AG20443 (cell line): ENCODE results near the gene NKIRAS2.

Experiments used
- DNase-seq: peaks from one replicate; pipeline ENCODE4 v3.0.0; 2012; ENCODE audit warnings: low spot score, mixed read lengths

NKIRAS2 gene

DNA sequence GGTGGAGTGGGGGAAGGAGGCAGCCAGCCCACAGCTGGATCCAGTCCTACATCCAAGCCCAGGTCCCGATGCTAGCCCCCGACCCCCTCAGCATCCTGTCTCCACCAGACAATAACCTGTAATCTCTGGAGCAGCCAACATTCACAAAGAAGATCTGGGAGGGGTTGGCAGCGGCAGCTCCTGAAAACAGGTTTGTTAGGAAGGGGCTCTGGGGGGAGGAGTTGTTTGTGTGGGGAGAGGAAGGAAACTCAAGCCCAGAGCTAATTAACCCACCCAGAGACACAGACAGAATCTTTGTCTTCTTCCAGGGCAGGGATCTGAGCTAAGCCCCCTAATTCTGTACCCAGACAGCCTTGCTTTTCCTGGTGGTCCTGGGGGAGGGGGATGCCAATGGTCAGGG, 35.1 kb downstream of the NKIRAS2 start:
- DNase-seq: no peak

DNA sequence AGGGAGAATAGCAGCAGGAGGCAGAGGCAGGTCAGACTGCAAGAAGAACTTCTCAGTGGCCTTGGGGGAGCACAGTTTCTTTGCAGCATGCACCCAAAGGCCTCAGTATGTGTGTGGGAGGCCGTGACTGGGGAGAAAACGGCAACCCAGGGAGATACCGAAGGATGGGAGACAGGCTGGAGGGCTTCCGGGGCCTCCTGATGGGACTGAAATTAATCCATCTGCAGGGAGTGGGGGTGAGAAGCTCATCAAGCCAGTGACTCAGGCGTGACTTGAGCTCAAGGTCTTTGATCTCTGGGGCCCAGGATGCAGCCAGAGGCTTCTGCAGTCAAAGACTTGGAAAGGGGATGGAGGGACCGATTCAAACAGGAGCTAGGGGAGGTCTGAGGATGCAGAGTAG, 35.6 kb downstream of the NKIRAS2 start:
- DNase-seq: no peak

DNA sequence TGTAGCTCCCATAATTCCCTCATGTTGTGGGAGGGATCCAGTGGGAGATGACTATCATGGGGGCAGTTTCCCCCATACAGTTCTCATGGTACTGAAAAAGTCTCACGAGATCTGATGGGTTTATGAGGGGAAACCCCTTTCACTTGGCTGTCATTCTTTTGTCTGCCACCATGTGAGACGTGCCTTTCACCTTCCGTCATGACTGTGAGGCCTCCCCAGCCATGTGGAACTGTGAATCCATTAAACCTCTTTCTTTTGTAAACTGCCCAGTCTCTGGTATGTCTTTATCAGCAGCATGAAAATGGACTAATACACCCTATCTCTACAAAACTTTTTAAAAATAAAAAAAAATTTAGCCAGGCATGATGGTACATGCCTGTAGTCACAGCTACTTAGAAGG, 36.7 kb downstream of the NKIRAS2 start:
- no peak for DNase-seq

DNA sequence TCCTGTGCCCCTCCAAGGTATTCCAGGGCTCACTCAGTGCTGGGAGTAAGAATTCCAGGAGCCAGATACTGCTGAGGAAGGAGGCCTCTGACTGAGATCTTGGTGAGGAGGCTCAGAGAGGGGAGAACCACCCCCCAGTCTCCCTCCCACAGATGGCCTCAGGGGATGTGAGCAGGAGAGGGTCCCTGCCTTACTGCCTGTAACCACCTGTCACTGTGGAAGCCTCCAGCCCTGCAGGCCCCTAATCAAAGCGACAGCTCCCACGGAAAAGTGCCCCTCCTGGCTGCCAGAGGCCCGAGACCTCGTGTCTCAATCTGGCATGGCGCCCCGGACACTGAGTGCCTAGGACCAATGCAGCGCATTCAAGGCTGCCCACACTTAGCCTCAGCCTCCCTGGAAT, 38.2 kb downstream of the NKIRAS2 start:
- no peak for DNase-seq

DNA sequence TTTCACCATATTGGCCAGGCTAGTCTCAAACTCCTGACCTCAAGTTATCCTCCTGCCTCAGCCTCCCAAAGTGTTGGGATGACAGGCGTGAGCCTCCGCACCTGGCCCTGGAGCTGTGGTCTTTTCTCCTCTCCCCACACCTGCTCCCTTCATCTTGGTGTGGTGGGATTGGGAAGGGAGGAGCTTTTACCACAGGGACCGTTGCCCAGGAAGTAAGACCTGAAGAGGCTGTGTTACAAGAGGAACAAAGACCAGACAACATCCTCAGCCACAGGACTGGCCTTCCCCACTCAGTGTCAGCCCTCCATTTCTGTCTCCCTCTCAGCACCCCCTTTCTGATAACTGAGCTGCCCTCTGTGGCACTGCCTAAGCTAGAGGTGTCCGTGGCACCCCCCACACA, 39.9 kb downstream of the NKIRAS2 start:
- no peak for DNase-seq

DNA sequence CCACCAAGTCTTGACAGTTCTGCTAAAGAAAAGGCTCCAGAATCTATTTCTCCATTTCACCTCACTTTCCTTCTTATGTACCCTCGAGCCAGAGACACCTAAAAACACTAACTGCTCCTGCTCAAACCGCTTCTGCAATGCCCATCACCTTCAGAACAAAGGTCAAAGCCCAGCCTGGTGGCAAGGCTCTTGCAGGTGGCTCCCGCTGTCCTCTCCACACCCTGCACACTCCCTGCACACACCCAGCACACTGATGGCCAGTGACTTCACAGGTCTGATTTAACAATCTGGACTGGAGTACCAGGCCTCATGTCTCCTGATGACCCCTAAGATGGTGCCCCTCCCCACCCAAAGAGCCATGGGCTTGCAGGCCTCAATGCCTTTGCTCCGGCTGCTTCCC, 40.3 kb downstream of the NKIRAS2 start:
- DNase-seq: no peak

DNA sequence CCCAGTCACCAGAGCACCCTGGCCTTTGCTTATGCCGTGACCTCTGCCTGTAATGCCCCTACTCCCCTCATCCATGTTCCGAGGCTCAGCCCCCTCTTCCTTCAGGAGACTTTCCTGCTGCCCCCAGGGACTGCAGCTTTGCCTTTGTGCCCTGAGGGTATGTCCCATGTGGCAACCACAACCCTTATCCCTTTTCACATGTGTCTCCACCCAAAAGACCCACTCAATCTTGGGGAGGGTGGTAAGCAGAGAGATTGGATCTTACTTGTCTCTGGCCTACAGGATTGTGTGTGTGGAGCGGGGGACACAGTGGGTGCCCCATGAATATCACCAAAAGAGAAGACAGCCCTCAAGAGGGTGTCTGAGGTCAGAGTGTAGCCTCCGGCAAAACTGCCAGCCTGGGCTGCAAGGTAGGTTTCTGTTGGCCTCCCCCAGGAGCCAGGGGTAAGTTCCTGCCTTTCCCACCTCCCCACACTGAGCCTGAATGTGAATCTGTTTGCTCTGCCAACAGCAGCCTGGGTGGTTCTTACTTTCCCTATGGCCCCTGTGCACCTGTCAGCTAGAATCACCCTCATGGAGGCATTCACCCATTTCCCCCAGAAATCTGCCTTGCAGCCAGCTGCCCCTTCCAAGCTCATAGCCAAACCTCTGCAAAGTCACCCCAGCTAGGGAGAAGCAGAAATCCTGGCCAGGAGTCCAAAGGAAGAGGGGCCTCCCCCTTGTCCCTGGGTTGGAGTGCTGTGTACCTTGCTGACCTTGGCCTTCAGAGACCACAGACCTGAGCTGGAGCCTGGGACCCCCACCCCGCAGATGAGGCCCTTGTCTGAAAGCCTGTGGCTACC, 42.0 kb downstream of the NKIRAS2 start:
- no peak for DNase-seq

DNA sequence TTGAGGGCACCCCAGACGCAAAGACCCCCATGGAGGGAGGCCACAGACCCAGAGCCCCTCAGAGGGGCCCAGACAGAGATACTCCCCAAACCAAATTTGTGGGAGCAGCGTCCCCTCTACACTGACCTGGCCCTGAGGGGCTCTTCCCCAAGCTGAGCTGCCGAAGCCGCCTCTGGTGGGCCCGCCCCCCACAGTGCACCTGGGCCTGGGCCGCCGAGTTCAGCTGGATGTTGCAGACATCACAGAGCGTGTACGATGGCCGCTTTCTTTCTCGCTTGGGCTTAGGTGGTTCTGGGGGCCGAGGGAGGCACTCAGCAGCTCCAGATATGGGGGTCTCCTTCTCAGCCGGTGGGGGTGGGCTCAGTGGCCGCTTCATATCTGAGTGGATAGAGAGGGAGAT, 42.8 kb downstream of the NKIRAS2 start:
- DNase-seq: no peak

DNA sequence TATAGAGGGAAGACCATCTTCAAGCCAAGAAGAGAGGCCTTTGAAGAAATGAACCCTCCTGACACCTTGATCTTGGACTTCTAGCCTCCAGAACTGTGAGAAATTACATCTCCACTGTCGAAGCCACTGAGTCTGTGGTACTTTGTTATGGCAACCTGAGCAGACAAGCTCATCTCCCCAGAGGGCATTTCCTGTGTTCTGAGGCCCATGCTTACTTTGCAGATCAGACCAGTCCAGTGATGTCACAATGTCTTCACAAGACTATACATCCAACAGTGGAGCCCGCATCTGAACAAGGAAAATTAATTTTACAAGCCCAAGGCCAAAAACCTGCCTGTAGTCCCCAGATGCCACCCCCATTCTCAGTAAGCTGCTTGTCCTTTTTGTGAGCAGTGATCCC, 45.3 kb downstream of the NKIRAS2 start:
- no peak for DNase-seq

DNA sequence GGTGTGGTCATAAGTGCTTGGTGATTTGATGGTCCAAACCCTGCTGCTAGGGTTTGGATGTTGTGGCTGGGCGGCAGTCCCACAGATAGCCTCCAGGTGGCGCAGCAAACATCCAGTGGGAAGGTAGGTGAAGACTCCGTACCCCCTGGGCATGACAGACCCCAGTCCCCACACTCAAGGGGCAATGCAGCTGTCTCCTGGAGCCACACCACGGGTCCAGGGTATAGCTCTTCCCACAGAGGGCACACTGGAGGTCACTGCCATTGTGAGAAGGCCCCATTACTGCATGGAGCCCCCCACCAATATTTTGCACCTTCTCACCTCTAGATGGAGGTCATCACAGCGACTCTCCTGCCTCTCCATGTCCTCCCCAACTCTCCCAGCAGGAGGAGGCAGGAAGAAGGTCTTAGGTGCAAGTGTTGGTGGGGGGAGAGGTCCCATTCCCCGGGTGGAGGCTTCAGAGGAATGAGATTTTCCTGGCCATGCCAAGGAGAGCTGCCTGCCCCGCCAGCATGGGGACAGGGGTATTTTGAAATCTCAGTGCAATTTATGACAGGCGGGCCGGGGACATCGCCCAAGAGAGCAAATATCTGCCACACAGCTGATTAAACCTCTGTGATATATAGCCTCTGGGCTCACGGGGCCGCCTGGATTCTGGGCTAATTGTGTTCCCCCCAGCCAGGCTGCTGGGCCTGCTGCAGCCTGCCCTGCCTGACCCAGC, 47.6 kb downstream of the NKIRAS2 start:
- peak; percentile 77 for DNase-seq

DNA sequence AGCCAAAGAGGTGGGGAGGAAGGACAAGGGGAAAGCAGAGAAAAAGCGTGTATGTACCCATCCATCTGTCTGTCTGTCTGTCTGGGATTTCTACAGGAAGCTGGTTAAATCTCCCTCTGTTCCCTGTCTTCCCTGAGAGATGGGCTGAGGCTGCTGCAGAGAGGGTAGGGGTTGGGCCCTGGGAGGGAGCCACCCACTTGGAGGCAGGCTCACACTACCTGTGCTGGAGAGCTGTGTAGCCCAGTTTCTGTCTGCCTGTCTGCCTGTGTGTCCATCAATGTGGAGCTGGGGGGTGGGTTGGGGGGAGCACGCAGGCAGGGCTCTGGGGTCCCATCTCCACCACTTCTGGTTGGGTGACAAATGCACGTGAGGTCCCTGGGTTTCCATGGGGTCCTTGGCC, 49.1 kb downstream of the NKIRAS2 start:
- no peak for DNase-seq

DNA sequence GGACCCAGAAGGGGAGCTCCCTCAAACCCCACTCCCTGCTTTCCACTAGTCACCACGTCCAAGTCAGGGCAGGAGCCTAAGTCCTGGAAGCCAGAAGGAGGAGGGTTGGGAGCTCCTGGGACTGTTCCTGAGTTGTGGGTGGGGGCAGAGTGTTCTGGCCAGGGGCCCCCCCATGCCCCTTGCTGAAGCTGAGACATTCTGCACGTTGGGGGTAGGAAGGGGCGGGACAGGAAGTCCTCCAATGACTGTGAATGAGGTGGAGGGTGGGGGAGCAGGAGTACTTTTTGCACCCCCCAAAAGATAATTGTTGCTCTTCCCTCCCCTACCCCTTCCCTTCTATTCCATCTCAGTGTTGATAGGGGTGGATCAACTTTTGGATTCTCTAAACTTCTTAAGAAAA, 51.9 kb downstream of the NKIRAS2 start:
- DNase-seq: no peak

DNA sequence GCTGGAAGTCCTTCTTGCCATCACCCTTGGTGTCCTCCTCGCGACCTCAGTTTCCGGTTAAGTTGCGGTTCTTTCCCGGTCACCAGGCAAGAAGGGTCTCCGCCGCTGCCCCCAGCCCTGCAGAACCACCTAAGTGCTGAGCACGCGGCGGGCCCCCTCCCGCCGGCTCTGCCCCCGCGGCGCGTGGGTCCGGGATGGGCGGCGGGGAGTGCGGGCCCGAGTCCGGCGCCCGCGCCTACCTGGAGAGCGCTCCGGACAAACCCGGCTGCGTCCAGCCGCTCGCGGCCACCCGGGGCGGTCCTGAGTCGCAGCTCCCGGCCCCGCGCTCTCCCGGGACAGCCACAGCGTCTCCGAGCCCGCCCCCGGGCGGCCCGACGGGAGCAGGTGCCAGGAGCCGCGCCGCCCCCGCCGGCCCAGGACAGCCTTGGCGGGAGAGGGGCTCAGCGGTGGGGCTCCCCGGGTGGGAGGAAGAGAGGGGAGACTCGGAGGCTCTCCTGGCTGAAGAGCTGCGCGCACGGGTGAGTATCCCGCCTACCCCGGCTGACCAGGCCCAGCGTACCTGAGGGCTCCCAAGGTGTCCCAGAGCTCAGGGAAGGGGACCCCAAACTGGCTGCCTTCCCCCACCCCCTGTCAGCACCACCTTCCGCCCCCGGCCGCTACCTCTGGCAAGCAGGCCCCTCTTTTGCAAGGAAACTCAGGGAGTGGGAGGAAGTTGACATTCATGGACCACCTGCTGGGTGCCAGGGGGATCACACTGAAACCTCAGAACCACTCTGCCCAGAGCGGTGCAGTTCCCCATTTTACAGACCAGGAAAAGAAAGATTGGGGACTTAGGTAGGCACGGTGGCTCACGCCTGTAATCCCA, 52.7 kb downstream of the NKIRAS2 start:
- peak; percentile 45 for DNase-seq
